Islet precursor cell (in vitro differentiated cells): ENCODE data around the gene MBP.

Experiments
- DNase-seq: peaks from one replicate; pipeline ENCODE4 v3.0.0-alpha.2; 2018

MBP gene

DNA sequence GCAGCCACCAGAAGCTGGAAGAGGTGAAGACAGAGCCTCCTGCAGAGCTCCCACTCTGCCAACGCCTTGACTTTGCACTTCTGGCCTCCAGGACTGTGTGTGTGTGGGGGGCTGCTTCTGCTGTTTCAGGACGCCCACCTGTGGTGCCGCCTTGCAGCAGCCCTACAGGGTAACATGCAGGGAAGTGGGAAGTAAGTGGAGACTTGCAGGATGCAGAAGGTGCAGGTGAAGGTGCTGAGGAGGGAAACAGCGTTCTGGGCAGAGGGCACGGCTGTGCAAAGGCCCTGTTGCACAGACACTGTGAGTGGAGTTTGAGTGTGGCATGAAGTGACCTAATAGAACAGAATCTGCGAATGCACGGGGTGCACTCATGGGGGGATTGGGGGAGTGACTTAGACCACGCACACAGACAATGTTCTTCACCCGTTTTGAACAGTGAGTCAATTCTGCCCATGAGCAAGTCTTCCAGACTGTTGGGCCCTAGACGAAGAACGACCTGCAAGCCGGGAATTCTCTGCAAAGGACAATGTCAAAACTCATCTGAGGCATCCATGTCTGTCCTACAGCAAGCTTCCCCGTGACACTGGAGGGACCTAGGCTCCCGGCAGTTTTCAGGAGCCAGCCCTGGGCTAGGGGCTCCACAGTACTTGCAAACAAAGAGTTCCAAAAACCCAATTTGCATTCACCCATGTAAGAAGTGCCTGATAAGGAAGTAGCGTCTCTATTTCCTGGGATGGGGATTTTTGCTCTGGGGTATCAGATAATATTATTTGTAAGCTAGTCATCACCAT lies 19.0 kb downstream of the MBP start:
- DNase-seq: peak; percentile 35

DNA sequence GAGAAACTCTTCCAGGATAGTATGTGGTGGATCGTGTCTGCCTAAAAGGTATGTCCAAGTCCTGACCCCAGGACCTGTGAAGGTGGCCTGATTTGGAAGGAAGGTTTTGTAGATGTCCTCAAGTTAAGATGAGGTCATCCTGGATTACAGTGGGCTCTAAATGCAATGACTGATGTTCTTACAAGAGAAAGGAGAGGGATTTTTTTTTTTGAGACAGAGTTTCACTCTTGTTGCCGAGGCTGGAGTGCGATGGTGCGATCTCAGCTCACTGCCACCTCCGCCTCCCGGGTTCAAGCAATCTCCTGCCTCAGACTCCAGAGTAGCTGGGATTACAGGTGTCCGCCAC lies 19.9 kb downstream of the MBP start:
- peak; percentile 45 for DNase-seq

DNA sequence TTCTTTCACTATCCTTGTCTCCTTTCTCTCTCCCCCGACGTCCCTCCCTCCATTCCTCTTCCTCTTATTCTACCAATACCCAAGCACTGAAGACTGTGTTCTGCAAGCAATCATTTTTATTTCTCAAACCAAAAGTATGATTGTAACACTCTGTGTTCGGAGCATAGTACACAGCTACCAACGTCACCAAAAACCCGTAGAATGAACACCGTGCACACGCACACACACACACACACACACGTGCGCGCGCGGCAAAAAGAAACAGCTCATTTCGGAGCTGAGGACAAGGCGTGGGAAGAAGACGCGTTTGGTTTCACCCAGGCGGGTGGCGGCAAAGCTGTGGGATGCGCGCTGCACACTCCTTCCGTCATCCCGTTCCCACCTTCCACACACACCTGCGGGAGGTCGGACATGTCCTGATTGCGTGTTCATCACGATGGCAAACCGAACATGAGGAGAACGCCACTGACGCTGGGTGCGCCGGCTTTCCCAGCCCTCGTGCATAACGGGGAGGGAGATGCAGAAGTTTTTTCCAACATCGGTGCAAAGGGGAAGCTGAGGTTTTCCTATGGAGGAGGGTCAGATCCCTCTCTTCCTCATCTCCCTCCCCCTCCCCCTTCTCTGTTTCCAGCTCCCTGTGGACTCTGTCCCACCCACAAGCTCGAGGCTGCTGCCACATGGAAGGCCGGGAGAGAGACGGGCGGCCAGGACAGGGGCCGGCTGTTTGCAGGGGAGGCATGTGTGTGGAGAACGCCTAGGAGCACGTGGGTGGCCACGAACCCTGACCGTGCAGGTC lies 20.4 kb downstream of the MBP start:
- peak; percentile 16 for DNase-seq

DNA sequence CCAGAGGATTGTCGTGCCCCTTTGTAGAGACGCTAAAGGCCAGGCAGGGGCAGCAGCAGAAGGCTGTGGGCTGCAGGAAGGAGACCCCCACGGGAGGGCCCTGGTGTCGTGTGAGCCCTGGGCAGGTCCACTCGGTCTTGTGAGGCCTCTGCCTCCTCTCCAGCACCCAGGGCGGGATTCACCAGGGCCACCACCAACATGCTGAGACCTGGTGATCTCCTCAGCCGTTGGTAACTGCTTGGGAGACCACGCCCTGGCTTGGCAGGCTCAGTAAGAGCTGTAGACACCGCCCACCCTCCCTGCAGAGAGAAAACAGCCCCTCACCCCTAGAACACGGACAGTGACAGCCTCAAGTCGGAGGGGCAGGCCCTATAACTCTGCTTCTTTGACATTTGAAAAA lies 21.1 kb downstream of the MBP start:
- DNase-seq: peak; percentile 47

DNA sequence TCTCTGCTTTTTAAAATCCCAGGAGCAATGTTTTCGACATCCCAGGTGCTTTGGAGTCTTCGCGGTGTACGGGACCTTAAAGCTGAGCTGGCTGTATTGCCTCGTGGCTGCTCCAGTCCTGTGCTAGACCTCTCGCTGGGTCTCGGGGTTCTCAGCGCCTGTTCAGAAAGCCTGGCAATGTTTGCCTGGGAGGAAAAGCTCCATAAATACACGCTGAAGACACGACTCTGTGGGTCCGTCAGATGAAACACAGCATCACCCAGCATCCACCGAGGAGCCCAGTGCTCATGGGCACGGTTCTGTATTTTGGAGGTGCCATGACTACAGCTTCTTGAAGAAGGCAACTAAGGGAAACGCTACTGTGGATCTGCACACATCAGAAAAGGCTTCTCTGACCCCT lies 21.6 kb downstream of the MBP start:
- peak; percentile 17 for DNase-seq

DNA sequence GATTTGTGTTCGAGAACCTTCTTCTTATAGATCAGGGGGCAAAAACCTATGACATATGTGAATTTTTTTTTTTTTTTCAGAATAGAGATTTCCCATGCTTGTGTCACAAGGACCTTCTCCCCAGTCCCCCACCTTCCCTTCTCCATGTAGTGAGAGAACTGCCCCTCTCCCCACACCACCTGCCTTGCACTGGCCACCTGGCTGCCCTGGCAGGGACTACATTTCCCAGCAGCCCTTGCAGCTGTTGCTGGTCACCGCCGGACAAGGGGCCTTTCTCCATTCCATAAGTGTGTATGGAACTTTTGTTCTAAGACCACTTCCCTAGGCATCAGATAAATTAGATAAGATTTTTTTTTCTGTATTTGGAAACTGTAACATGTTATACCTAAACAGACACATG lies 22.2 kb downstream of the MBP start:
- peak; percentile 45 for DNase-seq

DNA sequence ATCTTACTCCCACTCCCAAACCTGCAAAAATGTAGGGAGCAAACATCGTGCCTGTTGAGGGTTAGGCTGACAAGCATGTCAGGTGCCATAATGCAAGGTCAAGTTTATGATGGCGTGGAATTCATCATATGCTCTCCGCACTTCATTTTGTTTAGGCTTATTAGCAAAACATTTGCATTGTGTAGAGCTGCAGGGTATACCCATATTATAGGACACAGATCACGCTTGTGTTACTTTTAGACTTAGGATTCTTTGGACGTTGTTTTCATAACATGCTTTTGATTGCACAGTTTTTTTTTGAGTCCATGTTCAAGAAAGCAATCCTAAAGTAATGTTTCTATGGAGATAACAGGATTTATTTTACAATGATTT lies 22.9 kb downstream of the MBP start:
- peak; percentile 17 for DNase-seq

DNA sequence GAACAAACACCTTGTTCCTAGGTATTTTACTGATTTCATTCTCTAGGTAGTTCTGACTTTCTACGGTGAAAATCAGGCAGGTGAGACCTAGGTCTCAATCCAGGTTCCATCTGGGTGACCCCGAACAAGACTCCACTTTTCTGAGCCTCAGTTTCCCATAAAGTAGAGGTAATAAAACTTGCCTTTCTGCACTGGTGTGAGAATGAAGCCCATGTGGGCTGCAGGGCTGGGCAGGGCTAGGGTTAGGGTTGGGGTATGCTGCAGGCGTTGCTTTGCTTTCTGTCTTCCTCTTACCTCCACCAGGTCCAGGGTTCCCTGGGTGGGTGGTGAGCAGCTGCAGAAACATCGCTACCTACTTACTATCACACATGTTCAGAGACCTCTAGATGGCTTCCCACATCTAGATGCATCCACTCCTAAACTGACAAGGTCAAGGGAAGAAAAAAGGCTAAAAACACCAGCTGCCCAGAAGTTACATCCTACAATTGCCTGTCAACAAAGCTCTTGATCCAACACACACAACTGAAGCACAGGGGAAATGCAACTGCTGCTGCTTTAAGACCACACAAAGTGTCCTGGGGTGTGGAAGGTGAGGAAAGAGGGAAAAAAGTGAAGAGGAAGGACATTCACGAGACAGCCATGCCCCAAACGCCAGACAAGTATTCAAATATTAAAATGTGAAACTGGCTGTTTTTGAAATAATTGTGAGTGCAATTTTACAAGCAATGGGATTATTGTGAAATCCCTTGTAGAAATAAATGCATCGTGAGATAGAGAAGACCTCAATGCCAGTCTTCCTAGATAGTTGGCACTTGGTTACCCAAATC lies 23.5 kb downstream of the MBP start:
- peak; percentile 21 for DNase-seq

DNA sequence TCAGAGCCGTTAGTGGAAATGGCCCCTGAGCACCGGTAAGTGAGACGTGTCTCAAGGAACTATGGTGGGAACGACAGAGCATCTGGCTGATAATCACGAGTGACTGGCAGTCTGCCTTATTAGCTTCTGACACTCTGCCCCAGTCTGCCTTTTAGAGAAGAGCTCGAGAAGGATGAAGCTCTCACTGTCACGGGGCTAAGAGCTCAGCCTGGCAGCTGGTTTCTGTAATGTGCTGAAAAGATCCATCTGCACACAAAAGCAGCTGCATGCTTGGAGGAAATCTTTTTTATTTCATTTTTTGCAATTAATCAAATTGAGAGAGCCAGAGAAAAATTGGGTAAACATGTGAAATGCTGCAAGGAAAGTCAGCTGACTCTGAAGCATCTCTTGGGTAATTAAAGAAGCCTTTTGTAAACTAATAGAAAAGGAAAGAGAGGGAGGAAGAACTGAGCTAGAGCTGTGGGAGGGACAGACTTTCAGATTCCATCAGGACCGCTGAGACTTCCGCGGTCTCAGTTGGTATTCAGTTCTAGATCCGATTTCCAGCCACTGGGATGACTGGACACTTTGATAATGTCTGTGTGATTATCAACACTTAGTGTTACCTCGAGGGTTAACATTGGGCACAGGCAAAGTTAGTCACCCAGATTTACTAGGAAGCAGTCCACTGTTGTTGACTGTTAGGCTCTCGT lies 24.4 kb downstream of the MBP start:
- DNase-seq: peak; percentile 43

DNA sequence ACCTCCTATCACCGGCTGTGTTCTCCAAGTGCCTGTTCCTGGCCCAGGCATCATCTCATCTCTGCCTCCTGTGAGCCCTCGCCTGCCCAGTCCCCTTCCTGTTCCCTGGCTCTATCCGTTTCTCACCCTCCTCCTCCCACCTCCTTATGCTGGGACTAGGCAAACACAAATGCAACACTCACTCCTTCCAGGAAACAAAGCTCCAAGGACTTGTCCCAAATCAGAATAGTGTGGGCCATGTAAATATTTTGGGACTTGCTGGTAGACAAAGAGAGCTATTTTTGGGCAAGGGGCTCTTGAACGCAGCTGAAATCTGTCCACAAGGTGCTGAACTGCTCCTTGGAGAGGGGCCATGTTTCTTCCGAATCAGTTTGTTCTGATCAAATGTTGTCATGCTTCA lies 25.3 kb downstream of the MBP start:
- DNase-seq: peak; percentile 28

DNA sequence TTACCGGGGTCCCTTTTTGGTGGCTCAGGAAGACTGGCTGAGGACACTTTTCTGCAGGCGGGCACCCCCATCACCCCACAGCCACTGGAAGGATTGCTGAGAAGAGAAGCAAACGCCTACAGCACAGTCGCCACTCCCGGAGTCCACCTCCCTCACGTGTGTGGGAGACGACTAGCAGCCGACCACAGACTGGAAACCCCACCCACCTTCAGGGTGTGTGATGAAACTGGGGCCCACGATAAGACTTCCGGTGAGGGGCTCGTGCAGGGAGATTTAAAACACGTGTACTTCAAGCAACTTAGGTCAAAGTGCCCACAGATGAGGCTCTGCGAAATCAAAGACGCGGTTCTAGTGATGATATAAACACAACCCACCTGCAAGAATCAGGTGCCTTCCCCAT lies 26.3 kb downstream of the MBP start:
- DNase-seq: peak; percentile 39

DNA sequence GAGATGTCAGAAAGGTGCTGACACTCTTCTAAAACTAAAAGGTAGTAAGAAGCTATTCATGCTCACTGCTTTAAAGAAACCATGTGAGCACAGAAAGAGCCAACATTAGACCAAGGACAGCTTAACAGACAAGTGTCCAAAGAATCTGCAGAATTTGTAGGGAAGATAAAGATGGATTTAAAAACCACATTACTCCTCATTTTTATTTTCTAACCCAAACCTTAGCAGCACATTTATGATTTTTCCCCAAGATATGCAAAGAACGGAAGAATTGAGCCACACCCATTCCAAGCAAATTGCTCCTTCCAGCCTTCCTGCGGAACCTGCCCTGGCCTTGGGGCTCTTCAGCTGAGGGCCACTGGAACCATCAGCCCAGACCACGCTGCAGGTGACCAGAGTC lies 26.9 kb downstream of the MBP start:
- DNase-seq: no peak

DNA sequence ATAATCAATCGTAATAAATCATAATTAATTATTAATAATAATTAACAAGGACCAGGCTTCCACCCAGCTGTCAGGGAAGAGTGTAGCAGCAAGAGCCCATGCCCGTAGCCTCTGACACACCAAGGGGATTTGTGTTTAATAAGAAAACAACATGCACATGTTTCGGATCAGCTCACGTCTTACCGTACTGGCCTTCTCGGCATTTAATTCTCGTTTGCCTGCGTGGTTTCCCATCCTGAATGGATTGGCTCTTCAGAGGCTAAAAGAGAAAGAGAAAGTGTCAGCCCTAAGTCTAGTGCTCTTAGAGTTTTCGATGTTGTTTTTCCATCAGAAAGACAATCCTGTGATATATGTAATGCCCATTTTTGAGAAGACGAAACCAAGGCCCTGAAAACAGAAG lies 27.6 kb downstream of the MBP start:
- peak; percentile 12 for DNase-seq

DNA sequence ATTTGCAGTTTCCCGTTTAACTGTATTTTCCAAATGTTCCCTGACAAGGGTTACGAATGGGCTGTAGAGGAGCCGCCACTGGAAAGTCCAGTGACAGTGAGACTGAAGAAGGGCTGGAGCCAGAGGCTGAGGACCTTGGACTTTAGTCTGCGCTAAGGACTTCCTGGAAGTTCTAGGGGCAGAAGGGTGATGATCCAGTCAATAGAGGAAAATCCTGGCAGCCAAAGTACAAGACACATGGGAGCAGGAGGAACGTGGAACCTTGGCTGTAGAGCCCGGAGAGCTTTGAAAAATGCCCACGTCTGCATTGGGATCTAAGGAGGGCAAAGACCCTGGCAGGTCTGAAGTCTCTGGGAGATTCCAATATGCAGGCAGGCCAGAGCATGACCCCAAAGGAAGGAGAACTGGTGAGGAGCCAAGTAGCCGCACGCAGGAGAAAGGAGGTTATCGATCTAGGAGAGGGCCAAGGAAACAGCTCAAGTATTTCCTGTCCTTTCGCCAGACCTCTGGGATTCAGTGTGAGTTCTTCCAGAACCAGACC lies 28.5 kb downstream of the MBP start:
- DNase-seq: peak; percentile 59

DNA sequence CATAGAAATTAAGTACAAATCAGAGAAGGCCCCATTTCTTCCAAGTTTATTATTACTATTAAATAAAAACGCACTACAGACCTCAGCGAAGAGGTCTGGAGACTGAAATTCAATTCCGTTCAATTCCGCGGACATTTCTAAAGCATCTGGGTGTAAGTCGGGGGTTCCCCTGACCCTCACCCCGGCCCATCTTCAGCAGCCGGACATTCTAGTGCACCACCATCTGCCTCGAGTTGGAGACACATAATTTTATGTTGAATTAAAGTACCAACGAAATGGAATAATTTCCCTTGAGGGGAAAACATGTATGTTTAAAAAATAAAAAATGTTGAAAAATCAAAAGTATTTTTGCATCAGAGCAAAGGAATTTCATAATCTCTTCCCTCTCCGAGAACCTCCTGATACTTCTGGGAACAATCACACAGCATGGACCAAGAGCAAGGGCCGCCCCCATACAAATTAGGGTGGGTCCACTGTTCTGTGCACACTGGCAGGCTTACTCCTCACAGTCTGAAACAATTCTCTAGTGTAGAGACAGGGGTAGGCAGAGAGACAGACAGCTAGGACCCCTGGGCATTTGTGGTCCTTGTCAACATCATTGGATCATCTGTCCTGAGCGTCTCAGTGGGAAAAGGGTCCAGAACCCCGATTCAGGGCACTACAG lies 29.3 kb downstream of the MBP start:
- DNase-seq: no peak

DNA sequence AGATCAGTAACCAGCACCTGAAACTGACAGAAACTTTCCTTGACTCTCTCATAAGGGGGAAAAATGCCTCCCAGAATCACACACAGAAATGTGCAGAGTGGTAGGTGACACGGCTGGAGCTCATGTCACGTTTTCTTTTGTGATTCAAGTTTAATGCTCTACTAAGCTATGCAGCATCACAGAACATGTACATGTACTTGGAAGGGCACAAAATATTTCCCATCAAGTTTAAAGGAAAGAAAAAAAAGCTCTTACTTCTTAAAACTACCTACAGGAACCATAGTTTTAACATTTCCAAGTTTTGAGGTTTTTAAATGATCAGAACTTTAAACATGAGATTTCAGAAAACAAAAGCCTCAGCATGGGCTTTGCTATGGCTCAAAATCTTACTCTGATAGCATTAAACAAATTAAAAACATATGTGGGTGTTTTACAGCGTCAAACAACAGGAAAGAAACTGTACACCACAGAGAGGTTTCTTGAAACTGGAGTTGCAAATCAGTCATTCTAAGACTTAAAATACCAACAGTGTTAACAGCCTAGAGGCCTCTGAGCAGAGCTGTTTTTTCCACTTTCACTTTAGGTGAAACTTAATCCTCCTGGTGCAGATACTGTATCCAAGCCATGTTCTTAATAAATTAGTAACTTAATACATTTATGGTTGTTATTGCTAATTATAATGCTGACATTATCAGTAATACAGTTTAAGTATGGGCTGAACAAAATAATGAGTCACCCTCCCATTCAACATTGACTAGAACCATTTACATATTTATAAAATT lies 30.1 kb downstream of the MBP start:
- no peak for DNase-seq

DNA sequence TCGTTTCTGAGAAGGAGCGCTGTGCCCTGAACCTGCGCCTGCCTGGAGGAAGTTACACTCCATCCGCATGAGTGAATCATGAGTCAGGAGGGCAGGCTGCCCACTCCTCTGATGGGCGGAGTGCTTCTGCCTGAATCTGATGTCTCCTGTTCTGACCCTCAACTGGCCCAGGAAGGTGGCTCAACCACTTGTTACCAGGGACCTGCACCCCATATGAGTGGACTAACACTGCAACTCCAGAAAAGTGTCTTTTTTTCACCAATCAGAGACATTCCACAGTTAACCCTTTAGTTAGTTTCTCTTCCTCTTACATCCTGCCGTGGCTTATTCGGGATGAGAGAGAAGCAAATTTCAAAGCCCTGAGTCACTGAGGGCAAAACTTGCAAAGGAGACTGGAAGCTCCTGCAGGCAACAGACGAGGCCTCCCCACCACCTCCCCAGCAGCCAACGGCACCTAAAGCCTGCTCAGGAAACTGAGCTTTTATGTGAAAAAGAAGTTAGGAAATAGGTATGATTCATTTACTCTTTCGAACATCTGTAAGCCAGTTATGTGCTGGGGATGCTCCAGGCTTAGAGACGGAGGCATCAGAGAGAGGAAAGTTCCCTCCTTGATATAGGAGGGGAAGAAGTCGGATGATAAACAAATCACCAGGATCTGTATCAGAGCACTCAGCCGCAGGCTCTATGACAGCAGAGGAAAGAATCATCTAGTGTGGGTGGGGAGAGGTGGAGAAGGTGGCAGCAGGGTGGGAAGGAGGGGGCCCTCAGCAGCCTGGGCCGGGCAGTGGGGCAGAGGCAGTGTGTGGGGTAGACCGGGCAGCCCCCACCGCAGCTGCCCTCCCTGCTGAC lies 30.9 kb downstream of the MBP start:
- peak; percentile 97 for DNase-seq

DNA sequence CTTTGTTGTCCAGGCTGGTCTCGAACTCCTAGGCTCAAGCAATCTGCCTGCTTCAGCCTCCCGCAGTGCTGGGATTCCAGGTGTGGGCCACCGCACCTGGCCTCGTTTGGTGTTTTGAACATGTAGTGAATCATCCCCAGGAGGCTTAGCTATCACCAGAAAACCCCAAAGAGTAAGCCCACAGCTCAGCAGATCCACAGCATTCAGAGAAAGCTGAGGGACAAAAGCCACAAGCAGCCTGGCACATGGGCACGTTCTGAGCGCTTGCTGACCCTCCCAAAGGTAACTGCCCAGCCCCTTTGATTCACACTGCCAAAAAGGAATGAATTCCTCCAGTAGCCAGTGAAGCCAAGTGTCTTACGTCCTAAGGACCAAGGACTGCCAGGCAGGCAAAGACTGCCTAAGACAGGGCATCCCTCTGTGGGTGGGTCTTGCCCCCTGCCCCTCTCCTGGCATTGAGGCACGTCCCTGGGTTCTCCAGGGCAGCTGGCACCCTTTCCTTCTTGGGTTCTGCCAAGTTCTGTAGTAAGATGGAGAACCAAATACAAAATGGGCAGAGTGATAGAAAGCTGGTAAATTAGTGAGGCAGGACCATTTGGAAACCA lies 31.7 kb downstream of the MBP start:
- peak; percentile 51 for DNase-seq

DNA sequence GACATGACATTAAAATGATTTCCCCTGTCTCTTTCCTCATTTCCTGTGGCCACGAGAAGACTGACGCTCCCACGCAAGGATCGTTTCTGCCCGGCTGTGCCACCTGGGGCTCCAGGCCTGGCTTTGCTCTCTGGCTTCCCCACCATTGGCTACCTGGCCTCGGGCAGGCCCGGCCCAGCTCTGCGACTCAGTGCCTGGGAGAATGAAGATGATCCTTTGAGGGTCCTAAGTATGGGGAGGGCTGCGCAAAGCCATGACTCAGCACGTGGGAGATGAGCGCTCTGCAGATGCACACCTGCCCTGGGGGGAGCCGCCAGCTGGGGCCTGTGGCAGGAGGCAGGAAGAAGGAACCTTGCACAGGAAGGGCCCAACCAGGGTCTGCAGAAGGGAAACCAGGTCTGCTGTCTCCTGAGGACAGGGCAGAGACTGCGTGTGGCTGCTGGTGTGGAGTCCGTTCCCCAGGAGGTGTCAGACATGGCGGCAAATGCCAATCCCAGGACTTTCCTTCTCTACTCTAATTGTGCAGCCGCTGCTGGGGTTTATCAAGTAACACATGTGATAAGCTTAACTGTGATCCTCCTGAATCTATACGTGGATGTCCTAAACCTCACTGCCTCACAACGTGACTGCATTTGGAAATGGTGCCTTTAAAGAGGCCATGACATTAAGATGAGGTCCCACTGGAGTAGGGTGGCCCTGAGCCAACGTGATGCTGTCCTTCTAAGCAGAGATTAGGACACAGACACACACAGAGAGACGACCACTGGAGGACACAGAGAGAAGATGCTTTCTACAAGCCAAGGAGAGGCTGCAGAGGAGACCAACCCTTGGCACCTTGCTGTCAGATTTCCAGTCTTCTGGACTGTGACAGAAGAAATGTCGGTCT lies 32.9 kb downstream of the MBP start:
- peak; percentile 54 for DNase-seq
